RWPE1 (cell line): Measurements from ENCODE around the gene CHKA.

ENCODE experiments used
- CTCF ChIA-PET: fragments of 350-600 bp; sonication (Branson Sonifier 250); formaldehyde crosslinking; extraction: SDS; loops from one replicate; lab custom pipeline; 2021; lab: Yijun Ruan, JAX
- POLR2A ChIA-PET: fragments of 400-600 bp; formaldehyde crosslinking; extraction: SDS; loops from one replicate; lab custom pipeline; 2020; ENCODE audit warnings: antibody characterized with exemption; ENCODE audit not compliant: low non-redundant PET; lab: Yijun Ruan, JAX
- DNase-seq: peaks from one replicate; pipeline ENCODE4 v3.0.0; 2012; ENCODE audit warnings: low spot score
- H3K27ac ChIP-seq: fragments of 450-650 bp; 2 replicates; pipeline ENCODE4 v1.5.1; 2017
- CTCF ChIP-seq: fragments of 450-650 bp; conservative IDR thresholded peaks from 2 replicates; pipeline ENCODE4 v1.5.1; 2017; ENCODE audit warnings: low read depth, mild to moderate bottlenecking

Gene CHKA

GRCh38 chr11:68057807-68058206 lies 63.4 kb downstream of the CHKA start:
- ChIA-PET POLR2A (no interaction called here), CTCF (no interaction called here)
- no peak for TF ChIP-seq CTCF
- DNase-seq, result no peak
- H3K27ac ChIP-seq, result no peak overlapping the region

- ChIA-PET POLR2A (no interaction called here), CTCF (no interaction called here)
- no peak overlapping the region for H3K27ac ChIP-seq
- no peak for DNase-seq
- no peak for TF ChIP-seq CTCF
Measured at GRCh38 chr11:68056317-68057285, 64.6 kb downstream of the CHKA start.

GRCh38 chr11:68053981-68054812 lies 67.0 kb downstream of the CHKA start:
- ChIA-PET CTCF (interaction anchor here (0.6 kb wide), 2 partner anchors 24 to 155 kb away, joined by 3 to 4 read pairs; partner anchors contain the start of gene NDUFS8), POLR2A (interaction anchor here (1.0 kb wide), 1 partner anchor 12 kb away, joined by 3 read pairs; no protein-coding TSS in a partner anchor)
- no peak for TF ChIP-seq CTCF
- DNase-seq, result no peak
- H3K27ac ChIP-seq, result peak overlapping the region; percentile 48

GRCh38 chr11:68053117-68053516 lies 68.1 kb downstream of the CHKA start:
- peak overlapping the region; percentile 48 for H3K27ac ChIP-seq
- DNase-seq, result no peak
- ChIA-PET POLR2A (no interaction called here), CTCF (interaction anchor here (0.6 kb wide), 1 partner anchor 23 kb away, joined by 4 read pairs; the partner anchor contains the start of gene NDUFS8)
- no peak for TF ChIP-seq CTCF

- CTCF ChIA-PET, result no interaction called here
- peak overlapping the region; percentile 48 for H3K27ac ChIP-seq
Measured at GRCh38 chr11:68052137-68052873, 68.9 kb downstream of the CHKA start.

More at GRCh38 chr11:68052137-68052873, 68.9 kb downstream of the CHKA start:
- POLR2A ChIA-PET, result no interaction called here
- TF ChIP-seq CTCF, result no peak
- DNase-seq, result no peak
